GM21515 (cell line): Measurements from ENCODE around the gene CCDC187.
"Not testable (repeated sequence)": the region's sequence is repeated elsewhere in the genome, so short reads cannot be mapped to it uniquely, and the experiment has no call there.

Experiments
- ATAC-seq: cut with Tn5 transposase; IDR thresholded peaks from one replicate; pipeline ENCODE4 v1.9.1; 2021; ENCODE audit not compliant: unreplicated experiment

The CCDC187 gene

GRCh38 chr9:136273244-136273865, 30.5 kb downstream of the CCDC187 start:
- ATAC-seq: no peak

GRCh38 chr9:136270173-136270705, 33.7 kb downstream of the CCDC187 start:
- no peak for ATAC-seq

- no peak for ATAC-seq
These were observed 35.2 kb downstream of the CCDC187 start for GRCh38 chr9:136268735-136269134.

GRCh38 chr9:136268318-136268717, 35.6 kb downstream of the CCDC187 start:
- ATAC-seq: no peak

- peak; percentile 73 for ATAC-seq
These were observed 36.4 kb downstream of the CCDC187 start for GRCh38 chr9:136267261-136268111.

- ATAC-seq: not testable (repeated sequence)
These were observed 37.3 kb downstream of the CCDC187 start for GRCh38 chr9:136266641-136267040.

GRCh38 chr9:136265561-136266355, 38.1 kb downstream of the CCDC187 start:
- no peak for ATAC-seq

GRCh38 chr9:136264441-136265405, 39.2 kb downstream of the CCDC187 start:
- ATAC-seq: no peak

- no peak for ATAC-seq
These were observed 39.9 kb downstream of the CCDC187 start for GRCh38 chr9:136264031-136264430.

- no peak for ATAC-seq
These were observed 41.2 kb downstream of the CCDC187 start for GRCh38 chr9:136262671-136263178.

GRCh38 chr9:136261686-136262430, 42.0 kb downstream of the CCDC187 start:
- no peak for ATAC-seq

- ATAC-seq: no peak
These were observed 42.9 kb downstream of the CCDC187 start for GRCh38 chr9:136260936-136261472.

- no peak for ATAC-seq
These were observed 43.4 kb downstream of the CCDC187 start for GRCh38 chr9:136260521-136260920.

GRCh38 chr9:136259836-136260235, 44.1 kb downstream of the CCDC187 start:
- ATAC-seq: no peak

- ATAC-seq: no peak
These were observed 44.4 kb downstream of the CCDC187 start for GRCh38 chr9:136259517-136259813.

- ATAC-seq: no peak
These were observed 44.9 kb downstream of the CCDC187 start for GRCh38 chr9:136258786-136259516.

GRCh38 chr9:136258299-136258625, 45.6 kb downstream of the CCDC187 start:
- ATAC-seq: no peak

- ATAC-seq: no peak
These were observed 46.3 kb downstream of the CCDC187 start for GRCh38 chr9:136257381-136258298.
